ENCODE results near the gene RTEL1.
"Not testable (repeated sequence)": the region's sequence is repeated elsewhere in the genome, so short reads cannot be mapped to it uniquely, and the experiment has no call there.

RTEL1 gene

DNA sequence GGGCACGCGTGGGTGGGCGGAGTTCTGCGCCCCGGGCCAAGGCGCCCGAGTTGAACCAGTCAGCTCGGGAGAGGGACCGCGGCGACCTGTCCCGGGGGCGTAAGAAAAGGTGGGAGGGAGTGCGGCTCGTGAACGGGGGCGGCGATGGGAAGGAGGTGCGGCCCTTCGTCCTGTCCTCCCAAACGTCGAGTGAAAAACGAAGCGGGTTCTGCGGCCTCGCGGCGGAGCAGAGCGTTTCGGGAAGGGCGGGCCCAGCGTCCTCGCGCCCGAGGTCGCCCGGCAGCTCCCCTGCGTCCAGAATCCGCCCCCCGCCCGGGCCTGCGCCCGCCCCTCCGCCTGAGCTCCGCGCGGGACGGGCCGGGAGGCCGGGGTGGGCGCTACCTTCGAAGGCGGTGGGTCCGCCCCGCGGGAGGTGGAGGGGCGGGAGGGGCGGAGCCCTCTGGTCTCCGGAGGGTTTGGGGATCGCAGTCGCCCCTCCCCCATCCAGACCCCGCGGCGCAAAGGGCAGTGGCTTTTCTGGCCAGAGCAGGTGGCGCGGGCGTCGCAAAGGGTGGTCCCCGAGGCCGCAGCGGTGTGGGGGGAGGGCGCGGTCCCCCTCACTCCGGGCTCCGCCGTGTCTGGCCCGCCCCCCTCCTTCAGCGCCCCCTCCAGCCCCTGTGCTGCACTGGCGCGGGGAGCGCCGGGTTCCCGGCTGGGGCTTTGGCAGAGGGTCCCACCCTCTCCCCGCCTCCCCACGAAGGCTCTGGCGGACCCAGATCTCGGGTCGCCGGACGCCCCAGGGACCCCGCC, 5.7 kb upstream of the RTEL1 start:
- DNase-seq (ENCODE audit: low read depth) = no peak

DNA sequence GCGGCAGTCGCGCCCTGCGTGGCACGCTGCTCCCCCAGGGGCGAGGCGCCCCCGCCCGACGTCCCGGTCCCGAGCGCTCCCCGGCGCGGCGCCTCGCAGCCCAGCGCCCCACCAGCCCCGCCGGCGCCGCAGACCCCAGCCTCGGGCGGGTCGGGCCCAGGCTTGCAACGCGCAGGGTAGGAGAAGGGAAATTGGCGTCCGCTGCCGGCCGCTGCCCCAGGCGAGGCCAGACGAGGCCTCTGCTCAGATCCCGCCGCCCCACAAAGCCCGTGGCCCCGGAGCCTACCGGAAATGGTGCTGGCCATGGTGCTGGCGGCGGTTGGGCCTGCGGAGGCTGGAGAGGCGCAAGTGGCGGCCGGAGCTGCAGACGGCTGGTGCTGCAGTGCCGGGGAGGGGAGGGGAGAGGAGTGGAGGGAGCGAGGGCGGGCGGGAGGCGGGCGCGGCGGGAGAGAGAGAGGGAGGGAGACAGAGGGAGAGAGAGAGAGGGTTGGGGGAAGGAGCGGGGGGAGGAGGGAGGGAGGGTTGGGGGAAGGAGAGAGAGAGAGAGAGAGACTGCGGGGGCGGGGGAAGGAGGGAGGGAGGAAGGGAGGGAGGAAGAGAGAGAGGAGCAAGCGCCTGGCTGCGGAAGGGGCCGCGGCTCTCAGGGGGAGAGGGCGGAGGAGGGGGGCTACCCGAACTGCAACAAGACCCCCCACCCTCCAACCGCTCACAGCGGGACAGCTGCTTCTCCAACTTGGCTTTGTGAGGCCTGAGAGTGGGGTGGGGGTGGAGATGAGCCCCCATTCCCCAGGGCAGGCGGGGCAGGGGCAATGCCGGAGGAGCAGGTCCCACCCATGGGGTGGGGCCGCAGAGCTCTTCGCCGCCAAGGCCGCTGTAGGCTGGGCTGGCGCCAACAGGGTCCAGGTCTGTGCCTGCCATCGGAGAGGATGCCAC, 4.8 kb upstream of the RTEL1 start, which contains the start of gene STMN3:
Gene STMN3, minus strand, starts transcription at position 384 of the 933 bp plus-strand sequence. Its CDS starts 79 bp downstream, at position 305.
- DNase-seq (ENCODE audit: low read depth) = no peak

DNA sequence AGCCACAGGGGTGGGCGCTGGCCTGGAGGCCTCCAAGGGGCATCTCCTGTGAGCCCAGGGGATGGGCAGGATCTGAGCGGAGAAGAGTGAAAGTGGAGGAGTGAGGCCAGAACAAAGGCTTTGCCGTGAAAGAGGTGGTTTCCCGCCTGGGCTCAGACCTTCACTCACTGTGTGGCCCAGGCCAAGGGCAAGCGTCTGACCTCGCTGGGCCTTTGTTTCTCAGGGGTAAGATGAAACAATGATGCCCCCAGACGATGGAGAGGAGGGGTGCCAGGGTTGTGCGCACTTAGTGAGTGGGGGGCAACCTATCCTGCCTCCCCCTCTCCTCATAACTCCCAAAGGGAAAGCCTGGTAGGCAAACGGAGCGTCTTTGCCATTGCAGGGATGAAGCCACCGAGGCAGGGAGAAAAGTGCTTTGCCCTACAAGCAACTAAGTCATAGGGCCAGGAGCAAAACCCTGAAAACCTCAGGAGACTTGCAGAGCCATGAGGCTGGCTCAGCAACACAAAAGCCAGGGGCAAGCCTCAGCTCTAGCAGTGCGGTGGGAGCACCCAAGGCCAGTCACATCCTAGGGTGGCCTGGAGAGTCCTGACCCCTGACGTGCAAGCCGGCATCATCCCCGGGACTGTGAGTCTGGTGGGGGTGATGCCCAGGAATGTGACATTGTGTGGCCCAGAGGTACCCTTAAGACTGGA, 4.0 kb upstream of the RTEL1 start:
- no peak for DNase-seq (ENCODE audit: low read depth)

DNA sequence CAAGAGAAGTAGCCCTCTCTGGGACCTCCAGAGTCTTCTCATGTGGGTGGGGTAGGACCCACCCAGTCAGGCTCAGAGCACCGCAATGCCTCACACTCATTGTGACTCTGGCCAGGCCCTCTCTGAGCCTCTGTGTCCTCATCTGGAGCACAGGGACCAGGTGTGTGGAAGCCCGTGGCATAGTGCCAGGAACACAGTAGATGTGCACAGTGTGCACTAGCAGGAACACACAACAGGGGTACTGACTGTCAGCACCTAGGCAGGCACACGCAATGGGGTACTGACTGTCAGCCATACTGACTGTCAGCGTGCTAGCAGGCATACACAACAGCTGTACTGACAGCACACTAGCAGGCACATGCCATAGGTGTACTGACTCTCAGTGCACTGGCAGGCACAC, 2.9 kb upstream of the RTEL1 start:
- no peak for DNase-seq (ENCODE audit: low read depth)

DNA sequence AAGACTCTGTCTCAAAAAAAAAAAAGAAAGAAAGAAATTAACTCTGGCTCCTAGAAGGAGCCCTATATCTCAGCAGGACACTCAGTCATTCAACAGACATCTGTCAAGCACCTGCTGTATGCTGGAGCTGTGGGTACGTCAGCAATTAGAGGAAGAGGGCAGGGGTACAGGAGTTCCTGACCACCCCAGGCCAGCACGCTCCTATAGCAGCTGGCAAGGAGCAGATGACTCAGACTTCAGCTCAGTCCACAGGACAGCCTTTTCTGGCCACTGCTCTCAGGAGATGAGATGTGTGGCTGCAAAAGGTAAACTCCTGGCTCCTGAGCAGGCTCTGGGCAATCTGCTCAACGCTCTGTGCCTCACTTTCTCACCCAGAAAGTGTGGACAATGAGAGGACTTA, 1.7 kb upstream of the RTEL1 start:
- no peak for DNase-seq (ENCODE audit: low read depth)

DNA sequence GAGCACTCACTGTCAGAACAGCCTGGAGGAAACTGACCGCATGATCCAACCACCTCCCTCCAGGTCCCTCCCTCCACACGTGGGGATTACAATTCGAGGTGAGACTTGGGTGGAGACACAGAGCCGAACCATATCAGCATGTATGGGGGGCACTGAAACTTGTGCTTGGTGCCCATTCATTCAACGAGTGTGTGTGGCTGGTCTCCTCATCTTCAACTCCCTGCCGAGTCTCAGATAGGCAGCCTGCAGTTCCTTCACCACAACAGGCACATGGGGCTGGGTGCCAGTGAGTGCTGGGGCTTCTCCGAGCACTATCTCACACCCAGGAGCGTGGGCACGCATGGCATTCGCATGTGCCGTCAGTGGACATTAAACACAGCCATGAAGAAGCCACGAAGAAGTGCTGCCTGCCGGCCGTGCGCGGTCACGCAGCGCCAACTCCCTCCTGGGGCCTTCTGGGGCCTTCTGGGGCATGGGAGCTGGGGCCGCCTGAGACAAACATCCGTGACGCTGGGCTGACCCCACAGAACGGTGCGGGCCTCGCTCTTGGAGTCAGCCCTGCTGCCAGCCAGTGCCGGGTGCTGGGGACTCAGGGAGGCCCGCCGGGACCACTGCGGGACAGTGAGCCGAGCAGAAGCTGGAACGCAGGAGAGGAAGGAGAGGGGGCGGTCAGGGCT, 714 bp upstream of the RTEL1 start:
- DNase-seq (ENCODE audit: low read depth) = no peak

DNA sequence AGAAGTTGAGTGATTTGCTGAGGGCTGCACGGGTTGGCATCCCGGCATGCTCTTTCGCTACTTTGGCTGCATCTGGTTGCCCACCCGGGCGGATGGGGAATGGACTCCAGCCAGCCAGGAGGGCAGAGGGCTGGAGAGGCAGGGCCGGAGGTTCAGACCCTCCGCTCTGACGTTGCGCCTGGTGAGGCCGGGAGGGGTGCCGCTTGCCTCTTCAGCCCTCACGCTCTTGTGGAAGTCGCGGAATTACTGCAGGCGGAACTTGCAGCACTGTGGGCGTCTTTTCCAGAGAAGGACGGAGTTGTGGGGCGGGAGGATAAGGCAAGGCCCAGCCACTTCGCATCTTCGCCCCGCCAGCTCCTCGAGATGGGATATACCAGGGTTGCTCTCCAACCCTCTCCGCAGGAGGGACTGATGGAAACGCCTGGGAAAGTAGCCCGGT, 656 bp downstream of the RTEL1 start:
- no peak for DNase-seq (ENCODE audit: low read depth)

DNA sequence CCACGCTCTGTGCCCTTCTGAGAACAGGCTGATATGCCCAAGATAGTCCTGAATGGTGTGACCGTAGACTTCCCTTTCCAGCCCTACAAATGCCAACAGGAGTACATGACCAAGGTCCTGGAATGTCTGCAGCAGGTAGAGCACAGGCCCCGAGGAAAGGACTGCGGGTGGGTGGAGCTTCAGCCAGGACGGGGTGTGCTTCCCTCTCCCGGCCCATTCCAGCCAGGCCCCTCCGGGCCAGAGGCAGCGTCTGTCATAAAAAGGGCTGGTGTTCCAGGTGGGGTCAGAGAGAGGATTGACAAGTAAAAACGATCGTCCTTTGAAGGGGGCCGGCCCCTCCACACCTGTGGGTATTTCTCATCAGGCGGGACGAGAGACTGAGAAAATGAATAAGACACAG, 1.3 kb downstream of the RTEL1 start:
- DNase-seq (ENCODE audit: low read depth) = no peak

DNA sequence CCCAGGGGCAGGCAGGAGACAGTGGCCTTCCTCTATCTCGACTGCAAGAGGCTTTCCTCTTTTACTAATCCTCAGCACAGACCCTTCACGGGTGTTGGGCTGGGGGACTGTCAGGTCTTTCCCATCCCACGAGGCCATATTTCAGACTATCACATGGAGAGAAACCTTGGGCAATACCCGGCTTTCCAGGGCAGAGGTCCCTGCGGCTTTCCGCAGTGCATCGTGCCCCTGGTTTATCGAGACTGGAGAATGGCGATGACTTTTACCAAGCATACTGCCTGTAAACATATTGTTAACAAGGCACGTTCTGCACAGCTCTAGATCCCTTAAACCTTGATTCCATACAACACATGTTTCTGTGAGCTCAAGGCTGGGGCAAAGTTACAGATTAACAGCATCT, 2.1 kb downstream of the RTEL1 start:
- DNase-seq (ENCODE audit: low read depth) = not testable (repeated sequence)

DNA sequence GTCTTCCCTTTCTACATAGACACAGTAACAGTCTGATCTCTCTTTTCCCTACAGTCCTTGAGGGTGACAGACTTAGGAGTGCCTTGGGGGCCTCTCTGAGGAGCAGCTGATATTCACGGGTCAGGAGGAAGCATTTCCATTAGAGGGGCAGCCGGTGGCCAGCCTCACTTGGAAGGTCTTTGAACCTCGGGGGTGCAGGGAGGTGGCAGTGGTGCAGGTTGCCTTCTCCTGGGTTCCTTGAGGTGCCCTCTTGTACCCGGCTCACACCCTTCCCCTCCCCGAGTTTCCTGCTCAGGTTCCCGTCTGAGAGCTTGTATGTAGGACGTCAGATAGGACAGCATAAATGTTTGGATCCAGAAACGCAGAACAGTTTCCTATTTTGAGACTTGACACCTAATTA, 2.5 kb downstream of the RTEL1 start:
- DNase-seq (ENCODE audit: low read depth) = no peak

DNA sequence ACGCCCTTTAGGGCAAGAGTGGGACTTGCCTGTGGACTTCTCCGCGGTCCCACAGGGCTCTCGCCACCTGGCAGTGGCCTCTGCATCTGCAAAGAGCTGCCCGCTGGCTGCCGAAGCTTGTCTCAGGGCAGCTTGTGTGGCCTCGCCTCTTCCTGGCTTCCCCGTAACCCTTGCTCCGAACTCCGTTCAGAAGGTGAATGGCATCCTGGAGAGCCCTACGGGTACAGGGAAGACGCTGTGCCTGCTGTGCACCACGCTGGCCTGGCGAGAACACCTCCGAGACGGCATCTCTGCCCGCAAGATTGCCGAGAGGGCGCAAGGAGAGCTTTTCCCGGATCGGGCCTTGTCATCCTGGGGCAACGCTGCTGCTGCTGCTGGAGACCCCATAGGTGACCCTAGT, 3.0 kb downstream of the RTEL1 start:
- DNase-seq (ENCODE audit: low read depth) = no peak

DNA sequence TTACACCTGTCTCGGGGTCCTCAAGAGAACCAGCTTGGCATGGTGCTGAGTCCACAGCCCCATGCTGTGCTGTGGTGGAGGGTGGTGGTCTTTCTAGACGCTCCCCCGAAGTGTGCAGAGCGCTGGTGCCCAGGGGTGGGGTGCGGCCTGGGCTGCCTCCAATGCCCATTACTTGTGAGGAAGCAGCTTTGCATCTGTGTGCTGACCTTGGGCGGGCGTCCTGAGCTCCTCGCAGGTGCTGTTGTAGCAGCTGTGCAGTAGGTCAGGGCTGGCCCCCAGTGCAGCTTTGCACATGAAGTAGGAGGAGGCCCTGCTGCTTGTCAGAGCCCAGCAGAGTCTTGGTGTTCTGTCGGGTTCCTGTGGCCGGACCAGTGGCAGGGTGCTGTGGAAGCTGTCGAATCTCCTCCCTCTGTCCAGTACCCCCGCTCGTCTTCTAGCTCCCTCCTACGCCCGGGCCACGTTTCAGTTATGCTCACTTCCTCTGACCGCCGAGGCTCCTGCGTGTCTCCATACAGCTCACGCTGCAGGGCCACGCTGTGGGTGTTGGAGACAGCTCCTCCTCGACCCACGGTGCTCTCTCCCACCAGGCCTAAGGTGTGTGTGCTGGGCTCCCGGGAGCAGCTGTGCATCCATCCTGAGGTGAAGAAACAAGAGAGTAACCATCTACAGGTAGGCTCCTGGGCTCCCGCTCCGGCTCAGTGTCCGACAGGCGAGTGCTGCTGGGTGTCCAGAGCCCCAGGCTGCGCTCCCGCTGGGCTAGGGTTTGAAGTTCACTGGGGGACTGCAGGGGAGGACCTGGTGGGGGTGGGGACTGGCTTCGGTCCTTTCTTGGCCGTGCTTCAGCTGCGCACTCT, 4.1 kb downstream of the RTEL1 start:
- no peak for DNase-seq (ENCODE audit: low read depth)

DNA sequence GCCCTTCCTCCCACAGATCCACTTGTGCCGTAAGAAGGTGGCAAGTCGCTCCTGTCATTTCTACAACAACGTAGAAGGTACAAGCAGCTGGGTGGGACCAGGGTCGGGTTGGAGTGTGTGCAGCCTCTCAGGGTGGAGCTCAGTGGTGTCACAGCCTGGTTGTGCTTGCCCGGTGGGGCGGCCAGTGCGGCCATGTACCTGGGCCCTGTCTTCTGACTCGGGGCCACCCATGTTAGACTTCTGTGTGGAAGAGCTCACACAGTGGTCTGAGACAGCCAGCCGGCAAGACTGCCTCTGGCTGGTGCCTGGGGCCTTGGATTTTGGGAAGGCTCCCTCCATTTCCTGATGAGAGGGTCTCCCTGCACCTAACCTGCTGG, 4.7 kb downstream of the RTEL1 start:
- no peak for DNase-seq (ENCODE audit: low read depth)

DNA sequence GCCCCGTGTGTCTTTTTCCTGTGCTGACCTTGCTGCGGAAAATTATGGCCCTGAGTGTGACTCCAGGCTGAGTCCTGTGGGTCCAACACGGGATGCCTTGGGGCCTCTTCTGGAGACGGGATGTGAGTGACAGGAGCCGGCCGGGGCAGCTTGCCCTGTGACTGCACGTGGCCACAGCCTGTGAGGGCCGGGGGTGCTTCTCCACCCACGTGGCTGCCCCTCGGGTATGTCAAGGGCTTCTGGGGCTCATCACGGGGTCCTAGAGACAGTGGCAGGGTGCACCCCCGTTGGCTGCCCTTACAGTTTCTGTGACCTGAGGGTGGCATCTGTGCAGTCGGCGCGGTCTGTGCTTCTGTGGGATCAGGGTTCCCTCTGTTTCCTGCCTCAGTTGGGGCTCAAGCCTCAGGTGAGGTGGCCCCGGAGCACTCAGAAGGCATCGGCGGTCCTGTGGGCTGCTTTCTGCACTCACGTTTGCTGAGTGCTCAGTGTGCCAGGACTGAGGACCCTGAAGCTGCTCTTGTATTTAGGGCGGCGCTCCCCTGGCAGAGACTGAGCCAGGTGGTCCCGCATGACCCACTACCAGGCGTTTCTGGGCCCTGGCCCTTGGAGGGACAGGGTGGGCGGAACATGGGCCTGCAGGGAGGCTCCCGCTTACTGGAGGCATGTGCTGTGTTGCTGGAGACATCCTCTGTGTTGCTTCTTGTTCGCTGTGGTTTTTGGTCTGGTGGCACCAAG, 5.4 kb downstream of the RTEL1 start:
- DNase-seq (ENCODE audit: low read depth) = no peak

DNA sequence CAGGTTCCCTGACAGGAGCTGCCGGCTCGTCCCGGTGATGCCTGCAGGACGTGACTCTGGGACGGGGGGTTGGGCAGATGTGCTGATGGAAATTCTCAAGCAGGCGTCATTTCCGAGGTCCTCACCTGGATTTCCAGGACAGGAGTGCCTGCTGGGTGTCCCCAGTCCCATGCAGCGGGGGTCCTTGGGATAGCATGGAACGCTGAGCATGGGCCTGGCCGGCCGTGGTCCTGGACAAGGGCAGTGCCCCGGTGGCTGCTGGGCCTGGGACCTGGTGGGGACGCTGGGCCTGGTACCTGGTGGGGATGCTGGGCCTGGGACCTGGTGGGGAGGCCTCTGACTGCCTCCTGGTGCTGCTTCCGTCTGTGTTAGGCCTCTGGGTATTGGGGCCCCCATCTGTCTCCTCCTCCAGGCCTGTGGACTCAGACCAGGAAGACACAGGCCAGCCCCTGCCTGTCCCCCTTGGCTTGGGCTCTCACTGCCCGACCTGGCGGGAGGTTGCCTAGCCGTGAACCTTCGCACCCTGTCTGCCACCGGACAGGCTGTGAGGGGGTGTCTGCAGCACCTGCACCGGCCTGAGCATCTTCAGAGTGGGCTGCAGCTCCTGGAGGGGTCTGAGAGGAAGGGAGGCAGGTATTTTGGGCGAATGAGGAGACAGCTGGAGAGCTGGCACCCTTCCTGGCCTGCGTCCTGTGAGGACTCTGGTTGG, 6.2 kb downstream of the RTEL1 start:
- DNase-seq (ENCODE audit: low read depth) = no peak

DNA sequence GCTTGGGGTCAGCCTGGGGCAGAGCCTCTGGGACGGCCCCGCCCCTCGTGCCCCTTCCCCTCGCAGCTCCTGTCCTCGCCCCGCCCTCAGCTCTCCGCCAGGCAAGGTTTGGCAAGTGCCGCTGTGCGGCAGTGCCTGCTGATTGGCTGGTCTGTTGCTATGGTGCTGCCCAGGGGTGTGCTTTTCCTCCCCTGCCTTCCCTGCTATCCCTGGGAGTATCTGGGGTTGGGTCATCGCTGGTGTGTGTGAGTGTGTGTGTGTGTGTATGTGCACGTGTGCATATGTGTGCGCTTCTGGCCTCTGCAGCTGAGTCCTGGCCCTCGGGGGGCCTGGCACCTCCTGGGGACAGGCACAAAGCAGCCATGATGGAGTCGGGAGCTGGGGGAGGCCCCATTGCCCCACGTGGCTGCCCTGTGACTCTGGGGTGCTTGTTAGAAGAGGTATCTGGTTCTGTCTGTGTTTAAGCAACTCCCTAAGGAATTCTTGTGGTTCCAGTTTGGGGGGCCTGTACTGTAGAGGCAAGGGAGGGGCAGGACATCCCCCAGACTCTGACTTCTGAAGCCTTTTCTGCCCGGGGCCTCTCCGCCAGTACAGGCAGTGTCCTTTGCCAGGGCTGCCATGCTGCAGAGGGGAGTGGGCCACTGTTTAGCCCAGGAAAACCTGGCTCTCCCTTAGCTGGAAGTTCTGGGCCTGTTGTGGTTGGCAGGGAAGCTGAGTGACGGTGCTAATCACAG, 6.9 kb downstream of the RTEL1 start:
- DNase-seq (ENCODE audit: low read depth) = no peak

DNA sequence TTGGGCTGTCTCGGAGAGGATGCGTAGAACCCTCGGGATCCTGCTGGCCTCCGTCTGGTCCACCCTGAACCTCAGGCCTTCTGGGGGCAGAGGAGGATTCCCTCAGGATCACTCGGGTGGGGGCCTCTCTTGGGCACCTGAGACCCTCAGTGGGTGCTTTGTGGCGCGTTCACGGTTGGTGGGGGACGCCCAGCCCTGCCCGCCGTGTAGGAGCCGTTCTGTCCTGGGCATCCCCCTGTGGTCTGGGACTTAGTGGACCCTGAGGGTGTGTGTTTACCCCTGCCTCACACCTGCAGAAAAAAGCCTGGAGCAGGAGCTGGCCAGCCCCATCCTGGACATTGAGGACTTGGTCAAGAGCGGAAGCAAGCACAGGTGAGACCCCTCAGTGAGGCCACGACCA, 7.6 kb downstream of the RTEL1 start:
- DNase-seq (ENCODE audit: low read depth) = no peak

DNA sequence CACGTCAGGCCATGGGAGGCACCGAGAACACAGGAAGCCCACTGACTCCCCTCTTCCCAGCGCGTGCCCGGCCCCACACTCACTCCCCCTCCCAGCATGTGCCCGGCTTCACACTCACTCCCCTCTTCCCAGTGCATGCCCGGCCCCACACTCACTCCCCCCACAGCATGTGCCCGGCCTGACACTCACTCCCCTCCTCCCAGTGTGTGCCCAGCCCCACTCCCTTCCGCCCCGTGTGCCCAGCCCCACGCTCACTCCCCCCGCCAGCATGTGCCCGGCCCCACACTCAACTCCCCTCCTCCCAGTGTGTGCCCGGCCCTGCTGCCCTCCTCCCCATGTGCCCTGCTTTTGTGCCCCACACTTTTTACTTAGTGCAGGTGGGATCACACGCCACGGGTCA, 9.7 kb downstream of the RTEL1 start:
- no peak for DNase-seq (ENCODE audit: low read depth)

DNA sequence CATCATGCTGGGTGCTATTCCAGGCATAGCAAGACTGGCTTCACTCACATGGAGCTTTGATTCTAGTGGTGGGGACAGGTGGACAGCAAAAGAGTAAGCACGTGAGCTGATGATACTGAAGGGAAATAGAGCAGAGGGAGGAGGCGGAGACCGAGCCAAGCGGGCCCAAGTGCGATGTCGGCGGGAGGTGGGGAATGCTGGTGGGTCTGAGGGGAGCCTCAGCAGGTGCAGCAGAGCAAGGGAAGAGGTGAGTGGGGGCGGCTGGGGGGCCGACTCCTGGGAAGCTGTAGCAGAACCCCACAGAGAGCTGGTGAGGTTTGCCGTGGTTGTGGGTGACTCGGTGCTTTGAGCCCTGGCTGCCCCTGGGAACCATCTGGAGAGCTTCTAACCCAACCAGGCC, 10.2 kb downstream of the RTEL1 start:
- DNase-seq (ENCODE audit: low read depth) = no peak

Data from HS-5 (cell line).